ENCODE data around the gene SV2C. TPM values are rescaled to one million over a fixed set of nuclear protein-coding genes. Genes with fewer than 3 reads are reported as not detected.

The SV2C gene
- total and polyA plus RNA-seq, 2 of the 13 experiments (the other 11 are each of a cell fraction or from before 2014, with no cell fraction given) = not detected

- in situ Hi-C loops (cut with HindIII; ENCODE audit: extremely low pct_ligation_motif_present, low pct_unique_long_range_greater_than_20kb) = no loop called here
- Histone ChIP-seq H3K4me1 (ENCODE audit: insufficient read depth, low read length) (no peaks in the 10 kb centered on the region), H2AFZ (ENCODE audit: low read length) (no peak overlapping the region), H3K9me3 (ENCODE audit: low read length) (no peaks in the 10 kb centered on the region), H3K36me3 (replicated peaks in 1 of 2; ENCODE audit: control insufficient read depth in 1 of 2, insufficient read depth in 2 of 2, low read length in 2 of 2) (no peaks in the 10 kb centered on the region), H4K20me1 (ENCODE audit: insufficient read depth, low read length) (no peaks in the 10 kb centered on the region), H3K79me2 (ENCODE audit: insufficient read depth, low read length) (no peaks in the 10 kb centered on the region), H3K9ac (ENCODE audit: insufficient read depth, low read depth, low read length) (no peak overlapping the region), H3K4me2 (ENCODE audit: low read depth, low read length) (no peak overlapping the region), H3K27me3 (ENCODE audit: control insufficient read depth in 1 of 2, insufficient read depth in 2 of 2, low read length in 2 of 2) (no peaks in the 10 kb centered on the region), H3K27ac (ENCODE audit: extremely low read length, insufficient read depth, low read length) (no peak overlapping the region), H3K4me3 (replicated peaks in 1 of 3; ENCODE audit: insufficient read depth in 1 of 3, low read depth in 2 of 3, low read length in 3 of 3) (no peak overlapping the region)
- FAIRE-seq (no peak), ATAC-seq (no peak), DNase-seq (ENCODE audit: low spot score) (no peak)
- CTCF ChIA-PET (ENCODE audit: low intra/inter-chr PET ratio, low total read pairs) = no interaction called here
- WGBS (ENCODE audit: low lambda C conversion rate) = 9% methylated on average over 3 of the region's 3 CpGs
- BruUV-seq (replicated peaks) = no TSS peak
- intact Hi-C loops (cut with micrococcal nuclease; ENCODE audit: unreplicated experiment) = no loop called here
- POLR2A ChIA-PET = no interaction called here
- no peak for TF ChIP-seq LRRFIP1 (CRISPR knock-in tag; conservative IDR thresholded peaks at IDR 0.05)
- TF ChIP-seq KDM5A (IDR thresholded peaks at IDR 0.05; ENCODE audit: borderline replicate concordance, low read length) = no peak
- no peak for TF ChIP-seq HNF1A (IDR thresholded peaks at IDR 0.05; ENCODE audit: low read depth)
- no peak for TF ChIP-seq HNF1A (CRISPR knock-in tag; IDR thresholded peaks at IDR 0.05; ENCODE audit: borderline replicate concordance)
- TF ChIP-seq CEBPZ (IDR thresholded peaks at IDR 0.05; ENCODE audit: low read length) = no peak
These were observed 71.0 kb downstream of the SV2C start for GRCh38 chr5:76154009-76154690.
